Vagina (tissue), 2 donors: ENCODE measurements around the gene BMERB1.

Source experiments
- POLR2A ChIP-seq, 2 donors: fragments of 450-650 bp; IDR thresholded peaks; one replicate each; pipeline ENCODE4 v1.6.1; 2017; ENCODE audit warnings: antibody characterized with exemption in 2 of 2, mild to moderate bottlenecking in 2 of 2, moderate library complexity in 2 of 2
- POLR2AphosphoS5 ChIP-seq, 2 donors: sonication (generic); formaldehyde crosslinking; IDR thresholded peaks; one replicate each; pipeline ENCODE4 v1.9.0; 2017; ENCODE audit warnings: antibody characterized with exemption in 2 of 2, mild to moderate bottlenecking in 2 of 2, low read depth in 1 of 2; ENCODE audit not compliant: insufficient read depth in 1 of 2
- TF ChIP-seq, protein P1 (sequence below), 3 experiments: fragments of 450-650 bp in 2 of 3; fragments of 200-600 bp in 1 of 3; sonication (generic) in 1 of 3; IDR thresholded peaks; one replicate each; pipeline ENCODE4 v1.5.1; 2017 to 2019; ENCODE audit warnings: antibody characterized with exemption in 3 of 3, mild to moderate bottlenecking in 2 of 3, moderate library complexity in 2 of 3

DNA sequence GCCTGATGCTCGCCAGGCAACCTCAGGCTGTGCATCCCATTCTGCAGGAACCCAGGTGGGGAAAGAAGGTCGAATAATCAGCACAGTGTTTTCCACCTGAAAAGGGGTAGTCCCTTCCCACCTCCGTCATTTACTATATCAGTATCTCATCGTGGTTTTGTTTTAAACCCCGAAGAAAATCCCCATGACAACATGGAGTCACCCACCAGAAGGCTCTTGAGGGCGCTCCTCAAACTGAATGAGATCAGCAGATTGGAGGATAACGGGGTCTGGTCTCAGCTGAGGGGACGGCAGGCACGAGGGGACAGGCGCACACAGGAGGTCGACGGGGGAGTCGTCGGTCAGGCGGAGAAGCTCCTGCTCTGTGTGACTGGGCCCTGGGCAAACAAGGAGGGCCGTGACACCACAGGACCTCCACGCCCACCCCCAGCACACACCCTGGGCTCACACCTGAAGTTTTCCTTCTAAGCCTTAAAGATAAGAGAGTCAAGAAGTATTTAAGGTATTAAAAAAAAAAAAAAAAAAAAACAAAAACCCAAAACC, 164.3 kb downstream of the BMERB1 start:
- TF ChIP-seq, protein P1, sequence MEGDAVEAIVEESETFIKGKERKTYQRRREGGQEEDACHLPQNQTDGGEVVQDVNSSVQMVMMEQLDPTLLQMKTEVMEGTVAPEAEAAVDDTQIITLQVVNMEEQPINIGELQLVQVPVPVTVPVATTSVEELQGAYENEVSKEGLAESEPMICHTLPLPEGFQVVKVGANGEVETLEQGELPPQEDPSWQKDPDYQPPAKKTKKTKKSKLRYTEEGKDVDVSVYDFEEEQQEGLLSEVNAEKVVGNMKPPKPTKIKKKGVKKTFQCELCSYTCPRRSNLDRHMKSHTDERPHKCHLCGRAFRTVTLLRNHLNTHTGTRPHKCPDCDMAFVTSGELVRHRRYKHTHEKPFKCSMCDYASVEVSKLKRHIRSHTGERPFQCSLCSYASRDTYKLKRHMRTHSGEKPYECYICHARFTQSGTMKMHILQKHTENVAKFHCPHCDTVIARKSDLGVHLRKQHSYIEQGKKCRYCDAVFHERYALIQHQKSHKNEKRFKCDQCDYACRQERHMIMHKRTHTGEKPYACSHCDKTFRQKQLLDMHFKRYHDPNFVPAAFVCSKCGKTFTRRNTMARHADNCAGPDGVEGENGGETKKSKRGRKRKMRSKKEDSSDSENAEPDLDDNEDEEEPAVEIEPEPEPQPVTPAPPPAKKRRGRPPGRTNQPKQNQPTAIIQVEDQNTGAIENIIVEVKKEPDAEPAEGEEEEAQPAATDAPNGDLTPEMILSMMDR (IDR thresholded peaks at IDR 0.05), result no peak
- no peak for TF ChIP-seq POLR2AphosphoS5 (IDR thresholded peaks at IDR 0.05; ENCODE audit: insufficient read depth in 1 of 2, low read depth in 1 of 2)
- no peak for TF ChIP-seq POLR2A (IDR thresholded peaks at IDR 0.05)
